ENCODE data around the gene MAPK8IP2. TPM values are rescaled to one million over a fixed set of nuclear protein-coding genes. Genes with fewer than 3 reads are reported as not detected.

MAPK8IP2 gene
- total RNA-seq, 2 donors from 2014 or later = 0.08 to 0.21 TPM

GRCh38 chr22:50621948-50622722, 21.5 kb downstream of the MAPK8IP2 start:
- DNase-seq (ENCODE audit: low spot score) (no peak), ATAC-seq (no peak)
- H3K9me3 Mint-ChIP-seq = no peaks in the 10 kb centered on the region
- peak overlapping the region; percentile 93 for H3K4me3 Mint-ChIP-seq
- no peaks in the 10 kb centered on the region for H3K36me3 Mint-ChIP-seq
- peaks cover 29 to 31% of the 10 kb centered on the region in 2 donors for H3K4me1 Mint-ChIP-seq (ENCODE audit: low read depth in 2 of 2)
- H3K27ac Mint-ChIP-seq = peak overlapping the region; percentile 95 to 97
- H3K27me3 Mint-ChIP-seq = no peaks in the 10 kb centered on the region

GRCh38 chr22:50622723-50623327, 22.2 kb downstream of the MAPK8IP2 start:
- H3K27me3 Mint-ChIP-seq = no peaks in the 10 kb centered on the region
- no peak overlapping the region for H3K4me3 Mint-ChIP-seq
- H3K27ac Mint-ChIP-seq = peak overlapping the region in 1 of 2 donors; percentile 97
- H3K4me1 Mint-ChIP-seq (ENCODE audit: low read depth in 2 of 2) = peaks cover 29 to 31% of the 10 kb centered on the region in 2 donors
- no peak for ATAC-seq
- no peak for DNase-seq (ENCODE audit: low spot score)
- no peaks in the 10 kb centered on the region for H3K9me3 Mint-ChIP-seq
- H3K36me3 Mint-ChIP-seq = no peaks in the 10 kb centered on the region

GRCh38 chr22:50624347-50625130, 23.9 kb downstream of the MAPK8IP2 start:
- Mint-ChIP-seq H3K36me3 (no peaks in the 10 kb centered on the region), H3K4me3 (no peak overlapping the region), H3K9me3 (no peaks in the 10 kb centered on the region), H3K4me1 (ENCODE audit: low read depth in 2 of 2) (peaks cover 38% of the 10 kb centered on the region in 2 donors), H3K27me3 (no peaks in the 10 kb centered on the region), H3K27ac (no peak overlapping the region)
- DNase-seq (ENCODE audit: low spot score) (no peak), ATAC-seq (no peak)

GRCh38 chr22:50625131-50625567, 24.6 kb downstream of the MAPK8IP2 start:
- Mint-ChIP-seq H3K36me3 (no peaks in the 10 kb centered on the region), H3K9me3 (no peaks in the 10 kb centered on the region), H3K27ac (no peak overlapping the region), H3K4me3 (no peak overlapping the region), H3K4me1 (ENCODE audit: low read depth in 2 of 2) (peaks cover 35 to 39% of the 10 kb centered on the region in 2 donors), H3K27me3 (no peaks in the 10 kb centered on the region)
- ATAC-seq (no peak), DNase-seq (ENCODE audit: low spot score) (no peak)

- Mint-ChIP-seq H3K4me1 (ENCODE audit: low read depth in 2 of 2) (peaks cover 30 to 38% of the 10 kb centered on the region in 2 donors), H3K9me3 (no peaks in the 10 kb centered on the region), H3K36me3 (no peaks in the 10 kb centered on the region), H3K4me3 (no peak overlapping the region), H3K27ac (no peak overlapping the region), H3K27me3 (no peaks in the 10 kb centered on the region)
- ATAC-seq (no peak), DNase-seq (ENCODE audit: low spot score) (no peak)
These were observed 25.1 kb downstream of the MAPK8IP2 start for GRCh38 chr22:50625568-50626313.

GRCh38 chr22:50626314-50626849, 25.8 kb downstream of the MAPK8IP2 start:
- peak overlapping the region; percentile 57 for H3K4me3 Mint-ChIP-seq
- ATAC-seq (no peak), DNase-seq (ENCODE audit: low spot score) (no peak)
- no peaks in the 10 kb centered on the region for H3K9me3 Mint-ChIP-seq
- H3K36me3 Mint-ChIP-seq = no peaks in the 10 kb centered on the region
- H3K27ac Mint-ChIP-seq = no peak overlapping the region
- H3K27me3 Mint-ChIP-seq = no peaks in the 10 kb centered on the region
- peaks cover 24 to 32% of the 10 kb centered on the region in 2 donors for H3K4me1 Mint-ChIP-seq (ENCODE audit: low read depth in 2 of 2)

- Mint-ChIP-seq H3K36me3 (no peaks in the 10 kb centered on the region), H3K9me3 (no peaks in the 10 kb centered on the region), H3K27me3 (no peaks in the 10 kb centered on the region), H3K27ac (no peak overlapping the region), H3K4me3 (peak overlapping the region; percentile 85), H3K4me1 (ENCODE audit: low read depth in 2 of 2) (peaks cover 17 to 25% of the 10 kb centered on the region in 2 donors)
- ATAC-seq (no peak), DNase-seq (ENCODE audit: low spot score) (no peak)
These were observed 26.5 kb downstream of the MAPK8IP2 start for GRCh38 chr22:50626850-50627641.

- H3K27ac Mint-ChIP-seq = peak within 1 kb of the TSS; percentile 55 to 58
- no peaks in the 10 kb centered on the region for H3K36me3 Mint-ChIP-seq
- peaks cover 13 to 16% of the 10 kb centered on the region in 2 donors for H3K4me1 Mint-ChIP-seq (ENCODE audit: low read depth in 2 of 2)
- H3K27me3 Mint-ChIP-seq = no peaks in the 10 kb centered on the region
- ATAC-seq (peak; percentile 95 to 97), DNase-seq (ENCODE audit: low spot score) (peak; percentile 88)
- H3K9me3 Mint-ChIP-seq = no peaks in the 10 kb centered on the region
- peak within 1 kb of the TSS; percentile 85 for H3K4me3 Mint-ChIP-seq
These were observed 27.3 kb downstream of the MAPK8IP2 start, which contains the start of gene ARSA for GRCh38 chr22:50627642-50628542. Gene ARSA, minus strand, starts transcription at chr22:50628152. Its CDS starts 373 bp downstream, at chr22:50627779.

GRCh38 chr22:50628543-50629134, 28.0 kb downstream of the MAPK8IP2 start:
- ATAC-seq (peak in 1 of 2 donors; percentile 44), DNase-seq (ENCODE audit: low spot score) (no peak)
- H3K4me3 Mint-ChIP-seq = peak overlapping the region; percentile 85
- H3K27me3 Mint-ChIP-seq = no peaks in the 10 kb centered on the region
- H3K4me1 Mint-ChIP-seq (ENCODE audit: low read depth in 2 of 2) = peaks cover 13 to 16% of the 10 kb centered on the region in 2 donors
- H3K27ac Mint-ChIP-seq = peak overlapping the region; percentile 55 to 58
- no peaks in the 10 kb centered on the region for H3K9me3 Mint-ChIP-seq
- no peaks in the 10 kb centered on the region for H3K36me3 Mint-ChIP-seq

GRCh38 chr22:50630376-50630775, 29.8 kb downstream of the MAPK8IP2 start:
- ATAC-seq = no peak
- no peaks in the 10 kb centered on the region for H3K9me3 Mint-ChIP-seq
- H3K4me1 Mint-ChIP-seq (ENCODE audit: low read depth in 2 of 2) = peaks cover 13 to 16% of the 10 kb centered on the region in 2 donors
- H3K27ac Mint-ChIP-seq = no peak overlapping the region
- no peak overlapping the region for H3K4me3 Mint-ChIP-seq
- DNase-seq (ENCODE audit: low spot score) = no peak
- no peaks in the 10 kb centered on the region for H3K36me3 Mint-ChIP-seq
- H3K27me3 Mint-ChIP-seq = no peaks in the 10 kb centered on the region

GRCh38 chr22:50633086-50633485, 32.5 kb downstream of the MAPK8IP2 start:
- Mint-ChIP-seq H3K27me3 (peaks cover 0 to 4% of the 10 kb centered on the region in 2 donors), H3K36me3 (no peaks in the 10 kb centered on the region), H3K9me3 (no peaks in the 10 kb centered on the region), H3K27ac (no peak overlapping the region), H3K4me1 (ENCODE audit: low read depth in 2 of 2) (peaks cover 12 to 21% of the 10 kb centered on the region in 2 donors), H3K4me3 (no peak overlapping the region)
- DNase-seq (ENCODE audit: low spot score) = no peak
- ATAC-seq = no peak

All from natural killer cell treated with Interleukin-12 subunit alpha and Interleukin-12 subunit beta and Interleukin-15 and Interleukin-18, amount 100 ng/mL, for 72 hours (primary cell).